GM12873 (cell line): ENCODE measurements around the gene GARRE1.

Source experiments
- TF ChIP-seq, protein P1 (sequence below): IDR thresholded peaks from 2 replicates; pipeline ENCODE4 v1.5.1; 2012; ENCODE audit warnings: low read depth, mild to moderate bottlenecking, moderate library complexity, low read length, control low read depth; ENCODE audit not compliant: insufficient read depth; ENCODE audit errors: missing control alignments

The GARRE1 gene

GRCh38 chr19:34282611-34283519 lies 28.5 kb downstream of the GARRE1 start:
- TF ChIP-seq, protein P1, sequence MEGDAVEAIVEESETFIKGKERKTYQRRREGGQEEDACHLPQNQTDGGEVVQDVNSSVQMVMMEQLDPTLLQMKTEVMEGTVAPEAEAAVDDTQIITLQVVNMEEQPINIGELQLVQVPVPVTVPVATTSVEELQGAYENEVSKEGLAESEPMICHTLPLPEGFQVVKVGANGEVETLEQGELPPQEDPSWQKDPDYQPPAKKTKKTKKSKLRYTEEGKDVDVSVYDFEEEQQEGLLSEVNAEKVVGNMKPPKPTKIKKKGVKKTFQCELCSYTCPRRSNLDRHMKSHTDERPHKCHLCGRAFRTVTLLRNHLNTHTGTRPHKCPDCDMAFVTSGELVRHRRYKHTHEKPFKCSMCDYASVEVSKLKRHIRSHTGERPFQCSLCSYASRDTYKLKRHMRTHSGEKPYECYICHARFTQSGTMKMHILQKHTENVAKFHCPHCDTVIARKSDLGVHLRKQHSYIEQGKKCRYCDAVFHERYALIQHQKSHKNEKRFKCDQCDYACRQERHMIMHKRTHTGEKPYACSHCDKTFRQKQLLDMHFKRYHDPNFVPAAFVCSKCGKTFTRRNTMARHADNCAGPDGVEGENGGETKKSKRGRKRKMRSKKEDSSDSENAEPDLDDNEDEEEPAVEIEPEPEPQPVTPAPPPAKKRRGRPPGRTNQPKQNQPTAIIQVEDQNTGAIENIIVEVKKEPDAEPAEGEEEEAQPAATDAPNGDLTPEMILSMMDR: no peak

DNA sequence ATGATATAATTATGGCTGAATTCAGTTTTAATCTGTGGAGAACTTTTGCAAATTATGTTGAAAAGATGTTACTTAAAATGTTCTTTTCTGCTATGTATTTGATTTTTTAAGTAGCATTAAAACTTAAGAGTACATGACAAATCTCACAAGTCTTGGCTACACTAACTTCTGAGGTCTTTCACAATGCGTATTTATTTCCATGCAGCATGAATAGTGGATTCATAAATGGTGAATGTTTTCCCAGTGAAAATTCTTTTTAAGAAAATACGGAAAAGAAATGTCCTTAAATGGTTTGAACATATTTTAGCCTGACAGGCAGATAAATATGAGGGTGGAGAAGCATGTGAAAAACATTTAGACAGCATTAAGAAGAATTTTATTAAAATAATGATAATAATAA lies 30.2 kb downstream of the GARRE1 start:
- TF ChIP-seq, protein P1: no peak

GRCh38 chr19:34287662-34288140 lies 33.3 kb downstream of the GARRE1 start:
- TF ChIP-seq, protein P1: no peak

GRCh38 chr19:34288381-34288780 lies 34.0 kb downstream of the GARRE1 start:
- TF ChIP-seq, protein P1: no peak

DNA sequence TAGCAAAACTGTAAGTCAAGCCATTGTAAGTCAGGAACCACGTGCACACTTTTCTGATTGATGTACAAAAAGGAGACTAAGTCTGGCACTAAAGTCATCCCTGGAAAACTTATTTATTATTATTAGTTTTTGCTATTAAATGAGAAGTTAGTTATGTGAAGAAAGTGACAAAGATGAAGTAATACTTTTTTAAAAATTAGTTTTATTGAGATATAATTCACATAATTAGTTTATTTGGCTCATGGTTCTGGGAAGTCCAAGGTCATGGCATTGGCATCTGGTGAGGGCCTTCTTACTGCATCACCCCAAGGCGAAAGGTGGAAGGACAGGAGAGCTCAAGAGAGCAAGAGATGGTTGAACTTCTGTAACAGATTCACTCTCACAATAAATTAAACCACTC lies 36.9 kb downstream of the GARRE1 start:
- TF ChIP-seq, protein P1: no peak

GRCh38 chr19:34295103-34295502 lies 40.7 kb downstream of the GARRE1 start:
- TF ChIP-seq, protein P1: no peak

- TF ChIP-seq, protein P1: no peak
These were observed 44.7 kb downstream of the GARRE1 start for GRCh38 chr19:34298891-34299520.
